Activated naive CD4-positive, alpha-beta T cell treated with anti-CD3 and anti-CD28 coated beads, Interleukin-2, amount 50 U/mL, for 16 hours (primary cell): ENCODE measurements around the gene DENND2C.
A peak's percentile ranks its signal among the peaks of the same experiment; 100 is the strongest.

ENCODE experiments used
- DNase-seq: peaks from one replicate; pipeline ENCODE4 v3.0.0-alpha.2; 2020

Gene DENND2C

DNA sequence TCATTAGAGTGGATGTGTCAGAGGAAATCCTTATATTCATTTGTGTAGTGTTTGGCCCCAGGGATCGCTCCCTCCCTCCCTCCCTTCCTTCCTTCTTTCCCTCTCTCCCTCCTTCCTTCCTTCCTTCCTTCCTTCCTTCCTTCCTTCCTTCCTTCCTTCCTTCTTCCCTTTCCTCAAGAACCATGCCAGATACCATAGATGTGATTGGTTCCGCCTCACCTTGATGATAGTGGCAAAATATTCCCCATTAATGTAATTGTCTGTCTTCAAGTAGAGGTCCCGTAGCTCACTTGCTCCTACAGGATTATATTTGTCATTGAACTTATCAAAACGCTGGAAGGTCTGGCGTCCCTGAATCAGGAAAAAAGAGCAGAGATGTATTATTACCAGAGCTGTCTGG, 7.8 kb upstream of the DENND2C start:
- no peak for DNase-seq

DNA sequence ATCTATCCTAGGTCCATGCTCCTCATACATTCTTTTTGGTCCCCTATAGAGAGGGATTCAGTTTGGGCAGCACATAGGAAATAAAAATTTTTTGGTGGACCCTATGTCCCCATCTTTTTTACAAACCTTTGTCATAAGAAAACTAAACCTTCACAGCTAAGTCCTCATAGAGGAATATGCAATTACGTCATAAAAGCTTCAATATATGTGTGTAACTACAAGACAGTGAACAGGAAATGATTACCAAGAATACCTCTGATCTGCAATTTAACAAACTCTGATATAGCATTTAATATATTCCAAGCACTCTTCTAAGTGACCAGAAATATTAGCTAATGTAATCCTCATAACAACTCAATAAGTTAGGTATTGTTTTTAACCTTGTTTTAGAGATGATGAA, 6.3 kb upstream of the DENND2C start:
- no peak for DNase-seq

- no peak for DNase-seq
These were observed 2.1 kb upstream of the DENND2C start for GRCh38 chr1:114671939-114672275.

DNA sequence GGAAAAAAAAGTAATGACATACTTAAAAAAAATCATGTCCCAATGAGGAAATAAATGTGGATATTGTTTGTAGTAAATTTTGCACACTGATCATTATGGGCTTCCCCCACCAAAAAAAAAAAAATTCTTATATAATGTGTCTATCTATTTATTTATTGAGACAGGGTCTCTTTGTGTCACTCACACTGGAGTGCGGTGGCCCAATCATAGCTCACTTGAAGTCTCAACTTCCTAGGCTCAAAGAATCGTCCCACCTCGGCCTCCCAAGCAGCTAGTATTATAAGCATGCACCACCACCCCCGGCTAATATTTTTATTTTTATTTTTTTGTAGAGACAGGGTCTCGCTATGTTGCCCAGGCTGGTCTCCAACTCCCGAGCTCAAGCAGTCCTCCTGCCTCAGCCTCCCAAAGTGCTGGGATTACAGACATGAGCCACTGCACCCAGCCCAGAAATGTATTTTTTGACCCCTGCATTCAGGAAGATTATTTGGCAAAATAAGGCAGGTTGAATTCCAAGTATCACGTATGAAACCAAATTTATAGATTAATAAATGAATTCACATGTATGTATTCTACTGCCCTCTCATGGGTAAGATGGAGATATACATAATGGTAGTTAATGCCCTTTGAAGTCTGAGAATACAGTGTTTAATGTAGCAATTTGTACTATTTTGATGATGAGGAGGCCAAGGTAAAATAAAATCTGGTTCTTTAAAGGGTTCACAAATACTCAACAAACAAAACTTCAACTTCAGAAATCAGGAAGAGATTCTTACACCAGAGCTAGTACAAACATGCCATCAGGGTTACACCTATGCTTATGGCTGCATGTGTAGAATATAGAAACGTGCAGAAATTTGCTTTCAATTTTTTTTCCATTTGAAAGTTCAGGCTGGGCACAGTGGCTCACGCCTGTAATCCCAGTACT, 1.4 kb upstream of the DENND2C start:
- no peak for DNase-seq

DNA sequence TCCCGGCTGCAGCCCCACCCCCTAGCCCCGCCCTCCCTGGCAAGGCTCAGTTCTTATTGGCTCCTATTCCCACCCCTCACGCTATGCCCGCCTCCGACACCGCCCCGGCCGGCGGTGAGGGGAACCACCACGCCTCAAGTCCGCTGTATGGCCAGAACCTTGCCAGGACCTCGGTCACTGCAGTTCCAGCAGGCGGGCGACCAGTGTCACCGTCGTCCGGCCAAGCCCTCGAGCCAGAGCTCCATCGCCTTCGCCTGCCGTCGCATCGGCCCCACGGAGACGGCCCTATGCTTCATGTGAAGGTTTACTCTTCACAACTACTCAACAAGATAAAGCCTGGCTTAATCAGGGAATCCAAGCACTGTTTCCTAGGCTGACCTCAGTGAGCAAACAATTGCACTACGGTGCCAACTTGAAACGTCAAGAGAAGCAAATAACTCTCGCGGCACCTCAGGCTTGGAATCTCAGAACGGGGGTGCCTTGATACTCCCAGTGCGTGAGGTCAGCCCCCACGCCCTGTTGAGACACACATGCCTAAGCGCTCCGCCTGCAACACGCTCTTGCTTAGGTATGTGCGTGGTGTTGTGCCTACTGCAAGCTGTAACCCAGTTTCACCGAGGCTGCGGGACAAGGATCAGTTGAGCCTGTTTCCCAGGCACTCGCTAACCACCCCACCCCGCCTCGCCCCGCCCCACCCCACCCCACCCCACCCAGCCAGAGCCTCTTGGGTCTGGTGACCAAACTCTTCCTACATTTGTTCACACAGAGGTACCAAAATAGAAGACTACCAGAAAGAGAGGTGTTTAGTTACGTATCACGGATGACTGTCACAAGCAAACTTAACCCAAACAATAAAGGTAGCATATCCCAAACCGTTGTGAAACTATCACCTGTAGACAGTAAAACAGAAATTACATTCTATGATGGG, 498 bp upstream of the DENND2C start:
- peak; percentile 86 for DNase-seq

DNA sequence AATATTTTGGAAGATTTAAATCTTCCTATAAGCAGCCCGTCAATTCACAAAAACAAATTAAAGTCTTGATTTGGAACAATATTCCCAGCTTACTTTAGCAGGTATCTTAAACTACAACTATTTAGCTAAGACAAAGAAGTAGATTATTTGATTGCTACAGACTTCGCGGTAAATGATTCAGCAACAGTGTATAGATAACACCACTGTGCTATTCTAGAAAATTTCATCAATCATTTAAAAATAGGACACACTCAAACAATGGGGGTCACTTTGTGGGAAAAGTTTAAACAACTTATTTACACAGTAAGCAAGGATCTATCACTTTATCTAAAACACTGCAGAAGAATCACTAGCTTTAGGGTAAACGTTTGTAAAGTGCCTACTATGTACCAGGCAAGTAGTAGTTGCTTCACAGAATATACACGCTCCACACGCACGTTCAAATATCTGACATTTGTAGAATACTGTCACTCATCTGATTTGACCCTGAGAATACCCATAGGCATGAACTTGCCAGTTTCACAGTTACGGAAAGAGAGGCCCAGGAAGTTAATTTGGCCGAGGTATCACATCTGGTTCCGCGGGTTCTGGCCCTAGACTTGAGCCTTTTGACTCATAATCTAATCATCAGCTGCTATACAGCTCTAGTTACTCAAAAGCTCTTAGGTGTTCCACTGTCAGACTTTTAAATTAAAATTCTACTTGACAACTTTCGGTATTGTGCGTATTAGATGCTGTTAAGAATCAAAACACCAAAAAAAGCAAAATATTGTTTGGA, 876 bp downstream of the DENND2C start:
- DNase-seq: no peak

DNA sequence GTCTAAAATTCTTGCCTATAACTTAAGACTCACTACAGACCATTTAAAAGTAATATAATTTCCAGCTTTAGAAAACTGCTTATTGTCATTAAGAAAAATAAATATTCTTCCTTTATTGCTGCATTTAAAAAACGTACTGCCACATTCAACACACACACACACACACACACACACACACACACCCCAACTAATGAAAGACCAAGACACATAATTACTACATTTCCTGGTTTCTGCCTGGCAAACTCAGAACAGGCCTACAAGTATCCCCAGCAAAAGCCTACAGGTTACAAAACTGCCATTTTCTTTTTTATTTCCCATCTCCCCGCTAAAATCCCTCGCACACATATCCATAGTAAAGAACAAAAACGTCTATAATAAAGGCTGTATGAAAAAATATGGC, 1.5 kb downstream of the DENND2C start:
- no peak for DNase-seq

DNA sequence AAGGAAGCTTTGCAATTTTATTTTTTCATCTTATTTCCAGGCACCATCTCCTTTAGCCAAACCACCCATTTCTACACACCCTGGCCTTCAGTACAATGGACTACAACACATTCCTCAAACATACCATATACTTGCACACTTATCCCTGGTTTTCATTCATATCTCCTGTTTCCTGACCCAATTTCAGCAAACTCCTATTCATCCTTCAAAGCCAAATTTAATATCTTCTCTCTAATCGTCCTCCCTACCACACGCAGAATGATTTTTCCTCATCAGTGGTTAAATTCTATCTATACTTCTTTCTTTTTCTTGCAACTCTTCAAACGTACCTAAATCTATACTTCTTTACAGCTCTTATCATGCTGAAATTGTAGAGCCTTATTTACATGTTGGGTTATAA, 2.9 kb downstream of the DENND2C start:
- DNase-seq: no peak

GRCh38 chr1:114660238-114660637, 9.6 kb downstream of the DENND2C start:
- DNase-seq: no peak

GRCh38 chr1:114651893-114652292, 18.0 kb downstream of the DENND2C start:
- no peak for DNase-seq

- DNase-seq: no peak
These were observed 21.3 kb downstream of the DENND2C start for GRCh38 chr1:114648503-114648902.

- DNase-seq: no peak
These were observed 28.5 kb downstream of the DENND2C start for GRCh38 chr1:114641377-114641776.

DNA sequence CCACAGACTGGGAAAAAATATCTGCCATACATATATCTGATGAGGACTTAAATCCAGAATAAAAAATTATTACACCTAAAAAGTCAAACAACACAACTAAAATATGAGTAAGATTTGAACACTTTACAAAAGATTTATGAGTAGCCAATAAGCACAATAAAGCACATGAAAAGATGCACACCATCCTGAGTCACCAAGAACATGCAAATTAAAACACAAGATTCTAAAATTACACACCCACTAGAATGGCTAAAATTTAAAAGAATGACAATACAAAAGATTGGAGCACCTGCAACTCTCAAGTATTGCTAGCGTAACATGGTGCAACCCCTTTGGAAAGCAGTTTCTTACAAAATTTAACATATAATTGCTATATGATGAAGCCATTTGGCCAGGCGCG, 30.9 kb downstream of the DENND2C start:
- no peak for DNase-seq

DNA sequence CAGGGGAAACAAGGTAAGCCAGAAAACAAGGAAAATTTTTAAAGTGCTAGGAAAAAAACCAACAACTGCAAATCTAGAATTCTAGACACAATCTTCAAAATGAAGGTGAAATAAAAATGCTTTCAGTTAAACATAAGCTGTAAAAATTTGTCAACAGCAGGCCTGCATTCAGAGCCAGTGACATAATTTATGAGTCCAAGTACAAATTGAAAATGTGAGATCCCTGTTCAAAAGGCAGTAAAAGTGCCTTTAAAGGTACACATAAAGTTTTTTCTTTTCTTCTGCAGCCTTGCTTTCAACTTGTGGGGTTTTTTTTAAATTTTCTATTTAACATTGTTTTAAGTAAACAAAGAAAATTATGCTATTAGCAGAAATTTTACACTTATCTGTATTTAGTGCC, 37.4 kb downstream of the DENND2C start:
- DNase-seq: no peak

GRCh38 chr1:114627107-114627506, 42.7 kb downstream of the DENND2C start:
- DNase-seq: no peak

- no peak for DNase-seq
These were observed 46.5 kb downstream of the DENND2C start for GRCh38 chr1:114623364-114623763.

DNA sequence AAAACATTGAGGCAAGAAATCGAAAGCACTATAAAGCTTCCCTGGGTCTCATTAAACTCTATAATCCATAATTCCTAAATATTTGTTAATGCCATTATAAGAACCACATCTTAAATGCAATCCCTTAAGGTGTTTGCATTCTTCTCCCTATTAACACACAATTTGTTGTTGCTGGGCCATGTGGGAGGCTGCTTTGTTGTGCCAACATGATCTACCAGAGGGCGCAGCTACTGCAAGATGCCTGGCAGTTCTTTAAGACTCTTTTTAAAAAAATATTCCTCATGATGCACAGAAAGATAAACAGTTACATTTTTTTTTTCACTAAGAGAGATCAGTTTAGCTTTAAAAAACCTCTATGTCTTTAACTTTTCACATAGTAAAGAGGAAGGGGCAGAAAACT, 49.4 kb downstream of the DENND2C start:
- no peak for DNase-seq

DNA sequence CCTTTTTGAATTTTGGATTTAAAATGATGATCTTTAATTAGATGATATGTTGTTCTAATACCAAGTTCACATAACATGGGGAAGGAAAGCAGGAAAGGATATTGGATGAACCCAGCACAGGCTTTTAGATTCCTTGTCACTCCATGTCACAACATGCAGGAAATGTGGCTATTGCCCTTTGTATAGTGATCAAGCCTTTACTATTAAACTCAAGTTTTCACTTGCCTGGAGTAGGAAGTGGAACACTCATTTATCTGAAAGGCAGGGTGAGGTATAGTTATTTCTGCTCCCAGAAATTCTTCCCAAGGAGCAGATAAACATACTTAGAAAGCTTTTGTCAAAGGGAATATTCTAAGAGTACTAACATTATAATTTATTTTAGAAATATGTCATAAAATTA, 51.2 kb downstream of the DENND2C start:
- no peak for DNase-seq

GRCh38 chr1:114610546-114611245, 59.2 kb downstream of the DENND2C start:
- DNase-seq: no peak

DNA sequence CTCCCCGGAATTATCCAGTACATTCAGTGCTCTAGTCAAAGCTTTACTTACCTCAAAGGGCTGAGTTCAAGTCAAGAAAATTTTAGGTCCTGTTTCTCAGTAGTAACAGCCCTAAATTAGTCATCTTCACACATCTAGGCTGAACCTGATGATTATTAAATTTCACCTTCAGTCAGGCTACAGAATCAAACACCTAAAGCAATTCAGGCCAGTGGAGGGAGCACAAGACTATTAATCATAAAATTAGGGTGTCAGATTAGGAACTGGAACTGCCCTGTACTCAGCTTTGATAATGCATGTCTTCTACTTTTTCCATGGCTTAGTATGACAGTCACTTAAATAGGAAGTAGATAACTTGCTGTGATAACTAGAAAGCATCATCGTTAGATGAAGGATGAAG, 60.0 kb downstream of the DENND2C start:
- DNase-seq: no peak

GRCh38 chr1:114609026-114609425, 60.8 kb downstream of the DENND2C start:
- no peak for DNase-seq

- no peak for DNase-seq
These were observed 62.6 kb downstream of the DENND2C start for GRCh38 chr1:114607223-114607622.

- DNase-seq: no peak
These were observed 71.9 kb downstream of the DENND2C start for GRCh38 chr1:114597949-114598348.
